Liver (tissue), 9 donors: ENCODE results near the gene SLC31A1. TPM values are rescaled to one million over a fixed set of nuclear protein-coding genes. Genes with fewer than 3 reads are reported as not detected.

Experiments
- DNase-seq: peaks from one replicate; pipeline ENCODE4 v3.0.0-alpha.2; 2017; ENCODE audit warnings: low spot score
- H3K27ac ChIP-seq, 2 donors: one replicate each; pipeline ENCODE4 v1.7.0; 2013; ENCODE audit warnings: inconsistent platforms in 2 of 2, low read length in 2 of 2, control low read depth in 1 of 2, low read depth in 1 of 2, mild to moderate bottlenecking in 1 of 2
- H3K27me3 ChIP-seq, 4 donors: one replicate each; pipeline versions ENCODE4 v1.6.1 to v1.7.0; 2013; ENCODE audit warnings: low read length in 3 of 4, inconsistent platforms in 1 of 4, mild to moderate bottlenecking in 1 of 4, moderate library complexity in 1 of 4; ENCODE audit not compliant: control insufficient read depth in 4 of 4, insufficient read depth in 4 of 4
- H3K36me3 ChIP-seq, 4 donors: one replicate each; pipeline versions ENCODE4 v1.6.1 to v1.7.0; 2013; ENCODE audit warnings: low read length in 3 of 4, mild to moderate bottlenecking in 3 of 4, low read depth in 1 of 4, moderate library complexity in 1 of 4; ENCODE audit not compliant: control insufficient read depth in 4 of 4, insufficient read depth in 3 of 4
- H3K4me1 ChIP-seq, 4 donors: one replicate each; pipeline versions ENCODE4 v1.6.1 to v1.7.0; 2013; ENCODE audit warnings: low read length in 3 of 4, mild to moderate bottlenecking in 3 of 4, moderate library complexity in 1 of 4; ENCODE audit not compliant: control insufficient read depth in 4 of 4, insufficient read depth in 4 of 4
- H3K4me3 ChIP-seq, 3 donors: one replicate each; pipeline versions ENCODE4 v1.6.1 to v1.7.0; 2013; ENCODE audit warnings: low read length in 3 of 3, control low read depth in 1 of 3, low read depth in 1 of 3, mild to moderate bottlenecking in 1 of 3
- H3K9ac ChIP-seq, 2 donors: one replicate each; pipeline ENCODE4 v1.7.0; 2013; ENCODE audit warnings: low read length in 2 of 2, mild to moderate bottlenecking in 2 of 2, moderate library complexity in 2 of 2, control low read depth in 1 of 2, low read depth in 1 of 2
- H3K9me3 ChIP-seq, 4 donors: one replicate each; pipeline versions ENCODE4 v1.6.1 to v1.7.0; 2013; ENCODE audit warnings: low read length in 3 of 4; ENCODE audit not compliant: control insufficient read depth in 4 of 4
- EGR1 ChIP-seq, 2 donors: IDR thresholded peaks; 2 replicates each; pipeline ENCODE4 v1.6.1; 2016 to 2018; ENCODE audit warnings: antibody characterized with exemption in 2 of 2, low read depth in 2 of 2
- FOXA1 ChIP-seq: IDR thresholded peaks from 2 replicates; pipeline ENCODE4 v1.6.1; 2016; ENCODE audit warnings: antibody characterized with exemption
- FOXA2 ChIP-seq: IDR thresholded peaks from 2 replicates; pipeline ENCODE4 v1.6.1; 2016; ENCODE audit warnings: antibody characterized with exemption
- GABPA ChIP-seq, 2 donors: IDR thresholded peaks in 1 of 2; conservative IDR thresholded peaks in 1 of 2; 2 replicates each; pipeline ENCODE4 v1.6.1; 2016; ENCODE audit warnings: antibody characterized with exemption in 2 of 2, mild to moderate bottlenecking in 1 of 2, moderate library complexity in 1 of 2
- HNF4A ChIP-seq, 2 donors: conservative IDR thresholded peaks; 2 replicates each; pipeline ENCODE4 v1.6.1; 2016; ENCODE audit warnings: antibody characterized with exemption in 2 of 2, mild to moderate bottlenecking in 2 of 2
- HNF4G ChIP-seq: IDR thresholded peaks from 2 replicates; pipeline ENCODE4 v1.6.1; 2016; ENCODE audit warnings: antibody characterized with exemption
- JUND ChIP-seq, 2 donors: IDR thresholded peaks; 2 replicates each; pipeline ENCODE4 v1.6.1; 2016; ENCODE audit warnings: antibody characterized with exemption in 2 of 2
- NR2F2 ChIP-seq: IDR thresholded peaks from 2 replicates; pipeline ENCODE4 v1.6.1; 2016; ENCODE audit warnings: antibody characterized with exemption
- RAD21 ChIP-seq, 2 donors: IDR thresholded peaks; 2 replicates each; pipeline ENCODE4 v1.6.1; 2016; ENCODE audit warnings: antibody characterized with exemption in 2 of 2, mild to moderate bottlenecking in 2 of 2
- RXRA ChIP-seq, 2 donors: IDR thresholded peaks; 2 replicates each; pipeline ENCODE4 v1.6.1; 2017 to 2018; ENCODE audit warnings: antibody characterized with exemption in 2 of 2, mild to moderate bottlenecking in 1 of 2
- SP1 ChIP-seq: IDR thresholded peaks from 2 replicates; pipeline ENCODE4 v1.6.1; 2018; ENCODE audit warnings: antibody characterized with exemption, mild to moderate bottlenecking
- TAF1 ChIP-seq: conservative IDR thresholded peaks from 2 replicates; pipeline ENCODE4 v1.6.1; 2016; ENCODE audit warnings: antibody characterized with exemption, mild to moderate bottlenecking
- YY1 ChIP-seq: IDR thresholded peaks from 2 replicates; pipeline ENCODE4 v1.6.1; 2016; ENCODE audit warnings: antibody characterized with exemption, mild to moderate bottlenecking
- WGBS: extraction: QIAGEN DNeasy Blood & Tissue Kit; methylation state at CpG from one replicate; pipeline ENCODE4 v1.1.7; 2013; 5-methylcytosine and 5-hydroxymethylcytosine counted together
- polyA plus RNA-seq, 2 donors: library from polyadenylated mRNA; stranded (reverse) in 1 of 2; unstranded in 1 of 2; fragments of 200-250 nt in 1 of 2; fragments of >200 nt in 1 of 2; fragmentation: Nextera tagmentation in 1 of 2; extraction: Ambion mirVana in 1 of 2; gene quantifications; one replicate each; pipeline versions ENCODE4 v1.2.1 to v1.2.3, GENCODE V29; 2013 to 2015
- total RNA-seq, 2 donors: library from RNA; depleted of rRNA; stranded (reverse); fragments of >200 nt; gene quantifications; one replicate each; pipeline ENCODE4 v1.2.3, GENCODE V29; 2014
- TF ChIP-seq, protein P1 (sequence below): IDR thresholded peaks from 2 replicates; pipeline ENCODE4 v1.6.1; 2016; ENCODE audit warnings: antibody characterized with exemption
- TF ChIP-seq, protein P2 (sequence below): fragments of 150-350 bp; IDR thresholded peaks from 2 replicates; pipeline ENCODE4 v1.5.1; 2017; ENCODE audit warnings: improper control_type of control experiment, low read depth, low read length; ENCODE audit not compliant: missing input control
- TF ChIP-seq, protein P3 (sequence below): IDR thresholded peaks from 2 replicates; pipeline ENCODE4 v1.6.1; 2016; ENCODE audit warnings: antibody characterized with exemption, mild to moderate bottlenecking
- TF ChIP-seq, protein P4 (sequence below): IDR thresholded peaks from 2 replicates; pipeline ENCODE4 v1.6.1; 2016; ENCODE audit warnings: antibody characterized with exemption
- TF ChIP-seq, protein P5 (sequence below): IDR thresholded peaks from 2 replicates; pipeline ENCODE4 v1.6.1; 2016; ENCODE audit warnings: antibody characterized with exemption
- donor health status: healthy.
- donor health status: healthy.
- donor health status: healthy.
- donor health status: healthy.
- donor health status: healthy.

The SLC31A1 gene
- total and polyA plus RNA-seq, 4 donors: 26.6 to 96.2 (median 44.9) TPM

GRCh38 chr9:113298924-113299770 lies 77.8 kb downstream of the SLC31A1 start:
- TF ChIP-seq FOXA2 (no peak), JUND (IDR thresholded peaks at IDR 0.05) (no peak), NR2F2 (no peak), RXRA (IDR thresholded peaks at IDR 0.05) (no peak), HNF4A (conservative IDR thresholded peaks at IDR 0.05) (no peak), YY1 (no peak), HNF4G (no peak), TAF1 (no peak), SP1 (no peak), RAD21 (IDR thresholded peaks at IDR 0.05) (no peak), FOXA1 (no peak), GABPA (IDR thresholded peaks at IDR 0.05 in 1 of 2, conservative IDR thresholded peaks at IDR 0.05 in 1 of 2) (no peak), EGR1 (IDR thresholded peaks at IDR 0.05; ENCODE audit: low read depth in 2 of 2) (no peak)
- TF ChIP-seq, protein P1, sequence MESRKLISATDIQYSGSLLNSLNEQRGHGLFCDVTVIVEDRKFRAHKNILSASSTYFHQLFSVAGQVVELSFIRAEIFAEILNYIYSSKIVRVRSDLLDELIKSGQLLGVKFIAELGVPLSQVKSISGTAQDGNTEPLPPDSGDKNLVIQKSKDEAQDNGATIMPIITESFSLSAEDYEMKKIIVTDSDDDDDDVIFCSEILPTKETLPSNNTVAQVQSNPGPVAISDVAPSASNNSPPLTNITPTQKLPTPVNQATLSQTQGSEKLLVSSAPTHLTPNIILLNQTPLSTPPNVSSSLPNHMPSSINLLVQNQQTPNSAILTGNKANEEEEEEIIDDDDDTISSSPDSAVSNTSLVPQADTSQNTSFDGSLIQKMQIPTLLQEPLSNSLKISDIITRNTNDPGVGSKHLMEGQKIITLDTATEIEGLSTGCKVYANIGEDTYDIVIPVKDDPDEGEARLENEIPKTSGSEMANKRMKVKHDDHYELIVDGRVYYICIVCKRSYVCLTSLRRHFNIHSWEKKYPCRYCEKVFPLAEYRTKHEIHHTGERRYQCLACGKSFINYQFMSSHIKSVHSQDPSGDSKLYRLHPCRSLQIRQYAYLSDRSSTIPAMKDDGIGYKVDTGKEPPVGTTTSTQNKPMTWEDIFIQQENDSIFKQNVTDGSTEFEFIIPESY: no peak
- TF ChIP-seq, protein P2, sequence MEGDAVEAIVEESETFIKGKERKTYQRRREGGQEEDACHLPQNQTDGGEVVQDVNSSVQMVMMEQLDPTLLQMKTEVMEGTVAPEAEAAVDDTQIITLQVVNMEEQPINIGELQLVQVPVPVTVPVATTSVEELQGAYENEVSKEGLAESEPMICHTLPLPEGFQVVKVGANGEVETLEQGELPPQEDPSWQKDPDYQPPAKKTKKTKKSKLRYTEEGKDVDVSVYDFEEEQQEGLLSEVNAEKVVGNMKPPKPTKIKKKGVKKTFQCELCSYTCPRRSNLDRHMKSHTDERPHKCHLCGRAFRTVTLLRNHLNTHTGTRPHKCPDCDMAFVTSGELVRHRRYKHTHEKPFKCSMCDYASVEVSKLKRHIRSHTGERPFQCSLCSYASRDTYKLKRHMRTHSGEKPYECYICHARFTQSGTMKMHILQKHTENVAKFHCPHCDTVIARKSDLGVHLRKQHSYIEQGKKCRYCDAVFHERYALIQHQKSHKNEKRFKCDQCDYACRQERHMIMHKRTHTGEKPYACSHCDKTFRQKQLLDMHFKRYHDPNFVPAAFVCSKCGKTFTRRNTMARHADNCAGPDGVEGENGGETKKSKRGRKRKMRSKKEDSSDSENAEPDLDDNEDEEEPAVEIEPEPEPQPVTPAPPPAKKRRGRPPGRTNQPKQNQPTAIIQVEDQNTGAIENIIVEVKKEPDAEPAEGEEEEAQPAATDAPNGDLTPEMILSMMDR: no peak
- TF ChIP-seq, protein P3, sequence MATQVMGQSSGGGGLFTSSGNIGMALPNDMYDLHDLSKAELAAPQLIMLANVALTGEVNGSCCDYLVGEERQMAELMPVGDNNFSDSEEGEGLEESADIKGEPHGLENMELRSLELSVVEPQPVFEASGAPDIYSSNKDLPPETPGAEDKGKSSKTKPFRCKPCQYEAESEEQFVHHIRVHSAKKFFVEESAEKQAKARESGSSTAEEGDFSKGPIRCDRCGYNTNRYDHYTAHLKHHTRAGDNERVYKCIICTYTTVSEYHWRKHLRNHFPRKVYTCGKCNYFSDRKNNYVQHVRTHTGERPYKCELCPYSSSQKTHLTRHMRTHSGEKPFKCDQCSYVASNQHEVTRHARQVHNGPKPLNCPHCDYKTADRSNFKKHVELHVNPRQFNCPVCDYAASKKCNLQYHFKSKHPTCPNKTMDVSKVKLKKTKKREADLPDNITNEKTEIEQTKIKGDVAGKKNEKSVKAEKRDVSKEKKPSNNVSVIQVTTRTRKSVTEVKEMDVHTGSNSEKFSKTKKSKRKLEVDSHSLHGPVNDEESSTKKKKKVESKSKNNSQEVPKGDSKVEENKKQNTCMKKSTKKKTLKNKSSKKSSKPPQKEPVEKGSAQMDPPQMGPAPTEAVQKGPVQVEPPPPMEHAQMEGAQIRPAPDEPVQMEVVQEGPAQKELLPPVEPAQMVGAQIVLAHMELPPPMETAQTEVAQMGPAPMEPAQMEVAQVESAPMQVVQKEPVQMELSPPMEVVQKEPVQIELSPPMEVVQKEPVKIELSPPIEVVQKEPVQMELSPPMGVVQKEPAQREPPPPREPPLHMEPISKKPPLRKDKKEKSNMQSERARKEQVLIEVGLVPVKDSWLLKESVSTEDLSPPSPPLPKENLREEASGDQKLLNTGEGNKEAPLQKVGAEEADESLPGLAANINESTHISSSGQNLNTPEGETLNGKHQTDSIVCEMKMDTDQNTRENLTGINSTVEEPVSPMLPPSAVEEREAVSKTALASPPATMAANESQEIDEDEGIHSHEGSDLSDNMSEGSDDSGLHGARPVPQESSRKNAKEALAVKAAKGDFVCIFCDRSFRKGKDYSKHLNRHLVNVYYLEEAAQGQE: no peak
- TF ChIP-seq, protein P4, sequence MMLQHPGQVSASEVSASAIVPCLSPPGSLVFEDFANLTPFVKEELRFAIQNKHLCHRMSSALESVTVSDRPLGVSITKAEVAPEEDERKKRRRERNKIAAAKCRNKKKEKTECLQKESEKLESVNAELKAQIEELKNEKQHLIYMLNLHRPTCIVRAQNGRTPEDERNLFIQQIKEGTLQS: no peak
- TF ChIP-seq, protein P5, sequence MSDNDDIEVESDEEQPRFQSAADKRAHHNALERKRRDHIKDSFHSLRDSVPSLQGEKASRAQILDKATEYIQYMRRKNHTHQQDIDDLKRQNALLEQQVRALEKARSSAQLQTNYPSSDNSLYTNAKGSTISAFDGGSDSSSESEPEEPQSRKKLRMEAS: no peak
- 91% methylated on average over 15 of the region's 15 CpGs for WGBS
- Histone ChIP-seq H3K4me1 (no peaks in the 10 kb centered on the region), H3K9me3 (no peaks in the 10 kb centered on the region), H3K9ac (no peak overlapping the region), H3K27me3 (no peaks in the 10 kb centered on the region), H3K36me3 (no peaks in the 10 kb centered on the region), H3K27ac (no peak overlapping the region), H3K4me3 (no peak overlapping the region)
- DNase-seq: no peak
